ENCODE data around the gene SLC26A3. TPM values are rescaled to one million over a fixed set of nuclear protein-coding genes. Genes with fewer than 3 reads are reported as not detected.

Gene SLC26A3
- total and polyA plus RNA-seq, 2 donors (not counting 1 experiment from before 2014, with no cell fraction given) = not detected

- DNase-seq (ENCODE audit: low read depth in 2 of 2) = no peak
- H2AFZ ChIP-seq (ENCODE audit: low read length) = no peak overlapping the region
- no peaks in the 10 kb centered on the region for H3K4me1 ChIP-seq (ENCODE audit: control insufficient read depth, extremely low read depth, insufficient read depth, low read length)
- no peaks in the 10 kb centered on the region for H4K20me1 ChIP-seq (ENCODE audit: control insufficient read depth, extremely low read depth, insufficient read depth, low read length)
- no peaks in the 10 kb centered on the region for H3K36me3 ChIP-seq (ENCODE audit: control insufficient read depth, insufficient read depth, low read length)
- H3K9me3 ChIP-seq (ENCODE audit: control insufficient read depth, insufficient read depth, low read depth, low read length) = no peaks in the 10 kb centered on the region
- H3K79me2 ChIP-seq (ENCODE audit: control insufficient read depth, insufficient read depth, low read length) = no peaks in the 10 kb centered on the region
- TF ChIP-seq EZH2 (IDR thresholded peaks at IDR 0.05; ENCODE audit: low read length, missing control alignments) = no peak
- TF ChIP-seq, protein P1, sequence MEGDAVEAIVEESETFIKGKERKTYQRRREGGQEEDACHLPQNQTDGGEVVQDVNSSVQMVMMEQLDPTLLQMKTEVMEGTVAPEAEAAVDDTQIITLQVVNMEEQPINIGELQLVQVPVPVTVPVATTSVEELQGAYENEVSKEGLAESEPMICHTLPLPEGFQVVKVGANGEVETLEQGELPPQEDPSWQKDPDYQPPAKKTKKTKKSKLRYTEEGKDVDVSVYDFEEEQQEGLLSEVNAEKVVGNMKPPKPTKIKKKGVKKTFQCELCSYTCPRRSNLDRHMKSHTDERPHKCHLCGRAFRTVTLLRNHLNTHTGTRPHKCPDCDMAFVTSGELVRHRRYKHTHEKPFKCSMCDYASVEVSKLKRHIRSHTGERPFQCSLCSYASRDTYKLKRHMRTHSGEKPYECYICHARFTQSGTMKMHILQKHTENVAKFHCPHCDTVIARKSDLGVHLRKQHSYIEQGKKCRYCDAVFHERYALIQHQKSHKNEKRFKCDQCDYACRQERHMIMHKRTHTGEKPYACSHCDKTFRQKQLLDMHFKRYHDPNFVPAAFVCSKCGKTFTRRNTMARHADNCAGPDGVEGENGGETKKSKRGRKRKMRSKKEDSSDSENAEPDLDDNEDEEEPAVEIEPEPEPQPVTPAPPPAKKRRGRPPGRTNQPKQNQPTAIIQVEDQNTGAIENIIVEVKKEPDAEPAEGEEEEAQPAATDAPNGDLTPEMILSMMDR (conservative IDR thresholded peaks at IDR 0.05 in 1 of 2, IDR thresholded peaks at IDR 0.05 in 1 of 2; ENCODE audit: low read depth in 1 of 2, low read length in 2 of 2) = no peak
- no peak overlapping the region for H3K9ac ChIP-seq (ENCODE audit: insufficient read depth, low read length)
- H3K27me3 ChIP-seq (ENCODE audit: control insufficient read depth, insufficient read depth, low read length) = peaks cover 8% of the 10 kb centered on the region
- H3K4me3 ChIP-seq (replicated peaks in 1 of 4; ENCODE audit: control extremely low read depth in 1 of 4, insufficient read depth in 1 of 4, low read depth in 3 of 4, low read length in 4 of 4) = no peak overlapping the region
- H3K27ac ChIP-seq (ENCODE audit: insufficient read depth, low read length) = no peak overlapping the region
- no peak overlapping the region for H3K4me2 ChIP-seq (ENCODE audit: extremely low read depth, insufficient read depth, low read length)
These were observed 20.6 kb downstream of the SLC26A3 start for GRCh38 chr7:107782374-107782773.

DNA sequence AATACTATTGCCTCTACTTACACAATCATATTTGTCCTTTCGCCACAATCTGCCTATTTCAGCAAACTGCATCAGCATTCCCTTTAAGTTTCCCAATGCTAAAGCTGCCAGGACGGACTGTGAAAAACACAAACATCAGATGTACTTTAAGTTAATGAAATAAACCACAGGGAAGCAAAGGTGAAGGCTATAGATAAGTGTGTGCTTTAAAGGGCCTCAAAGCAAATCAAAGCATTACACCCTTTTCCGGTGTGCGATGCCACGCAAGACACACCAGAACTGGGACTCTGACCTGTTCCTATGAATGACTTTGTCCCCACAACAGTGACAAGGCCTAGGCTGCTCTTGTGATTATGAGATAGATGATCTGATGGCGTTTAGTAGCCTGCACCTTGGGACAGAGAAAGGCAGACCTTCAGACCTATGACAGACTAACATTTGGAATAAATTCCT, 23.4 kb downstream of the SLC26A3 start:
- no peak overlapping the region for H3K27ac ChIP-seq (ENCODE audit: insufficient read depth, low read length)
- no peaks in the 10 kb centered on the region for H3K4me1 ChIP-seq (ENCODE audit: control insufficient read depth, extremely low read depth, insufficient read depth, low read length)
- H3K4me3 ChIP-seq (replicated peaks in 1 of 4; ENCODE audit: control extremely low read depth in 1 of 4, insufficient read depth in 1 of 4, low read depth in 3 of 4, low read length in 4 of 4) = no peak overlapping the region
- H4K20me1 ChIP-seq (ENCODE audit: control insufficient read depth, extremely low read depth, insufficient read depth, low read length) = no peaks in the 10 kb centered on the region
- peaks cover 3% of the 10 kb centered on the region for H3K27me3 ChIP-seq (ENCODE audit: control insufficient read depth, insufficient read depth, low read length)
- H2AFZ ChIP-seq (ENCODE audit: low read length) = no peak overlapping the region
- H3K9ac ChIP-seq (ENCODE audit: insufficient read depth, low read length) = no peak overlapping the region
- H3K36me3 ChIP-seq (ENCODE audit: control insufficient read depth, insufficient read depth, low read length) = no peaks in the 10 kb centered on the region
- H3K4me2 ChIP-seq (ENCODE audit: extremely low read depth, insufficient read depth, low read length) = no peak overlapping the region
- peak in 1 of 2 donors; percentile 32 for DNase-seq (ENCODE audit: low read depth in 2 of 2)
- no peak for TF ChIP-seq EZH2 (IDR thresholded peaks at IDR 0.05; ENCODE audit: low read length, missing control alignments)
- TF ChIP-seq, protein P1 (conservative IDR thresholded peaks at IDR 0.05 in 1 of 2, IDR thresholded peaks at IDR 0.05 in 1 of 2; ENCODE audit: low read depth in 1 of 2, low read length in 2 of 2) = no peak
- no peaks in the 10 kb centered on the region for H3K79me2 ChIP-seq (ENCODE audit: control insufficient read depth, insufficient read depth, low read length)
- H3K9me3 ChIP-seq (ENCODE audit: control insufficient read depth, insufficient read depth, low read depth, low read length) = no peaks in the 10 kb centered on the region

DNA sequence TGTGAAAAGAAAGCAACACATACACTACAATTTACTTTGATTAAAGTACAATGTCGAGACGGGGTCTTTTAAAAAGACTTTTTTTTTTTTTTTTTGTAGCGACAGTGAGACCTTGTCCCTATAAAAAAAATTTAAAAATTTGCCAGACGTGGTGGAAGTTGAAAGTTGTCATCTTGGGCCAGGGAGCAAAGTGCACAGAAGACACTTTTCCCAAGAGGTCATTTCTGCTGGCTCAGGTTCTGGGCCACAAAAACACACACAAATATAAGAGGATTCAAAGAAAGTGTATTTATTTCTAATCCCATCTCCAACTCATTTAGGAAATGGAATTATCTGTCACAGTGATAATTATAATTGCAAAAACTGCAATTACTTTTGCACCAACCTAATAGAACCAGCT, 24.7 kb downstream of the SLC26A3 start:
- Histone ChIP-seq H2AFZ (ENCODE audit: low read length) (no peak overlapping the region), H3K4me2 (ENCODE audit: extremely low read depth, insufficient read depth, low read length) (no peak overlapping the region), H3K4me1 (ENCODE audit: control insufficient read depth, extremely low read depth, insufficient read depth, low read length) (no peaks in the 10 kb centered on the region), H3K9me3 (ENCODE audit: control insufficient read depth, insufficient read depth, low read depth, low read length) (no peaks in the 10 kb centered on the region), H3K27ac (ENCODE audit: insufficient read depth, low read length) (no peak overlapping the region), H3K27me3 (ENCODE audit: control insufficient read depth, insufficient read depth, low read length) (peaks cover 3% of the 10 kb centered on the region), H4K20me1 (ENCODE audit: control insufficient read depth, extremely low read depth, insufficient read depth, low read length) (no peaks in the 10 kb centered on the region), H3K79me2 (ENCODE audit: control insufficient read depth, insufficient read depth, low read length) (no peaks in the 10 kb centered on the region), H3K4me3 (replicated peaks in 1 of 4; ENCODE audit: control extremely low read depth in 1 of 4, insufficient read depth in 1 of 4, low read depth in 3 of 4, low read length in 4 of 4) (no peak overlapping the region), H3K36me3 (ENCODE audit: control insufficient read depth, insufficient read depth, low read length) (no peaks in the 10 kb centered on the region), H3K9ac (ENCODE audit: insufficient read depth, low read length) (no peak overlapping the region)
- TF ChIP-seq EZH2 (IDR thresholded peaks at IDR 0.05; ENCODE audit: low read length, missing control alignments) = no peak
- TF ChIP-seq, protein P1 (conservative IDR thresholded peaks at IDR 0.05 in 1 of 2, IDR thresholded peaks at IDR 0.05 in 1 of 2; ENCODE audit: low read depth in 1 of 2, low read length in 2 of 2) = no peak
- DNase-seq (ENCODE audit: low read depth in 2 of 2) = no peak
